COR-L47 (cell line): ENCODE results near the gene STYK1.

Source experiments
- DNase-seq: peaks from one replicate; lab custom pipeline; 2025; lab: John Stamatoyannopoulos, UW

Gene STYK1

GRCh38 chr12:10673659-10674384 is at the start of gene STYK1:
Gene STYK1, minus strand, starts transcription at chr12:10674052. Its CDS starts 39,434 bp downstream, at chr12:10634618.
- no peak for DNase-seq

DNA sequence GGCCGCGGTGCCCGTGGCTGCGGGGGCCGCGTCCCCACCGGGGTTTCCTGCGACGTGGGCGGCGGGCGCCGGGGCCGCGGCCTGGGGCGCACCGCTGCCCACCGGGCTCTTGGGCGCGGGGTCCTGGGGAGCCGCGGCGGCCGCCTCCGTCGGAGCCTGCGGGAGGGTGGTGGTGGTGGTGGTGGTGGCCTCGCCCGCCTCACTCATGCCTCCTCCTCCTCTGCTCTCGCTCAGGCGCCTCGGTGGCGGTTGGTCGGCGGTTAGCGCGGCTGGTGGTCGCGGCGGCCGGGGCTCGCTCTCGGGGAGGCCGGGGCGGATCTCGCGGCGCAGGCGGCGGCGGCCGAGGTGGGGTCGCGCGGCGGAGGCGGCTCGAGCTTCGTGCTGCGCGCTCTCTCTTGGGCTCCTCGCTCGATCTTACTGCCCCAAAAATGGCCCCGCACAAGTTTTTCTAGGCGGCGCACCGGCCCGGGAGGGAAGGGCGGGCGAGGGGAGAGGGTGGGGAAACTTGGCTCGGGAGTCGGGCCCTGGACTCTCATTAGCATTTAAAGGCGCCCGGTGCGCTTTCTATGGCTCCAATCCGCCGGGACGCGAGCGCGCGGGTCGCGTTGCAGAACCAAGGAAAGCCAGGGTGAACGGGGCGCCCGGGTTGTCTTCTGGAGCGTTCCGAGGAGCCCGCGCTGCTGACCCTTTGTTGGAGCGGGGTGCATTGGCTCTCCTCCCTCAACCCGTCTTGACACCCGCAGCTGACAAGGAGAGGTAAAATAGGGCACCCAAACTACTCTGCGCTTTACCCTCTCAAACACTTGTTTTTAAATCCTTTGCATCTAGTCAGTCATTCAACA is 49.3 kb upstream of the STYK1 start, which contains the start of gene YBX3:
Gene YBX3 (minus strand): TSS at position 419 of the 842 bp plus-strand sequence. CDS start 212 bp downstream, at position 207.
- no peak for DNase-seq

DNA sequence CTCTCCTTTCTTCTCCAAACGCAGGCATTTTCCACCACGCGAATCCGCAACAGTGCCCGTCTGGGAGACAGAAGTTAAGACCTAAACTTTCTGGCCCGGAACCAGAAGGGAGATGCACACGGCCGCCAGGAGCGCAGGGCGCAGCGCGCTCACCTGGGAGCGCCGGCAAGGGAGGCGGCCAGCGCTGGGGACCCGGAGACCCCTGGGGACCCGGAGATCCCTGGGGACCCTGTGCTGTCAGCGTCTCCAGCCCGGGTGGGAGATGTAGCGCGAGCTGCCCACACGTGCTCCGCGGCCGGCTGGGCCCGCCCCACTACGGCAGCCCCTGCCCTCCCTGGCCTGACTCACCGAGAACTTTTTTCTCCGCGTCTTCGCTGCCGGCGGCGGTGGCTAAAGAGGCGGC is 48.7 kb upstream of the STYK1 start:
- no peak for DNase-seq

GRCh38 chr12:10721651-10722501 is 48.0 kb upstream of the STYK1 start:
- DNase-seq: no peak

- DNase-seq: no peak
Measured at GRCh38 chr12:10720974-10721650, 47.3 kb upstream of the STYK1 start.

DNA sequence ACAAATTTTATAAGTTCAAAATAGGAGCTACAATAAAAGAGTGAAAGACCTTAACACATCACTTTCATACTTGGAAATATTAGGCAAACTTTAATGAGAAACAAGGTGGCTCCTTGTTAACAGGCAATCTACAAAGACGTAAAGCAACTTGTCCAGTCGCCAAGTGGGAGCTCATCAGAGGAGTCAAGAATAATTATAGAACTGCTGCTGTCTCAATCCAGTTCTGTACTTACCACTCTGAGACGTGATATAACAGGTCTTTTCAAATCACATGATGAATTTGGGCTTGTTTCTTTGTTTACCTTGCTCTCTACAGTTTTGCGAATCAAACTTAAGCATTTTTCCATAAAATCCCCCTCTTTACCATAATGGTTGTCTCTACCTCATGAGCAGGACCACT is 45.6 kb upstream of the STYK1 start:
- no peak for DNase-seq

GRCh38 chr12:10718279-10718821 is 44.5 kb upstream of the STYK1 start:
- DNase-seq: no peak

DNA sequence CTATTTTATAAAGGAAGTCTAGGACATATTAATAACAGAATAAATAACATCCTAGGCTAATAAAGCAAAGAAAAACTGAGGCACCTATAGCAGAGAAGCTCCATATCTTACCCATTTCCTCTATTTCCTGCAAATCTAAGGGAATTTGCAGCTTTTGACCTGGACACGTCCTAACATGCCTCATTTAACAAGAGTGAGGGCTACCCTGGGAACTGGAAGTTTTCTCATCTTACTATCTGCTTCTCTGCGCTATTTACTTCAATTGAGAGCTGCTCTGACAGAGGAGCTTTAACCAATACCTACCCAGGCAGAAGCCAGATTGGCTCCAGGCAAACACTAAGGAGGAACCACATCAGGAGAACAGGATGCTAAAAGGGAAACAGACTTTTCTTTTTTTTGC is 43.6 kb upstream of the STYK1 start:
- no peak for DNase-seq

- DNase-seq: no peak
Measured at GRCh38 chr12:10716704-10717315, 43.0 kb upstream of the STYK1 start.

- no peak for DNase-seq
Measured at GRCh38 chr12:10716277-10716676, 42.4 kb upstream of the STYK1 start.

- no peak for DNase-seq
Measured at GRCh38 chr12:10715491-10715890, 41.6 kb upstream of the STYK1 start.

GRCh38 chr12:10709808-10710207 is 36.0 kb upstream of the STYK1 start:
- DNase-seq: no peak

- DNase-seq: no peak
Measured at GRCh38 chr12:10708862-10709261, 35.0 kb upstream of the STYK1 start.

DNA sequence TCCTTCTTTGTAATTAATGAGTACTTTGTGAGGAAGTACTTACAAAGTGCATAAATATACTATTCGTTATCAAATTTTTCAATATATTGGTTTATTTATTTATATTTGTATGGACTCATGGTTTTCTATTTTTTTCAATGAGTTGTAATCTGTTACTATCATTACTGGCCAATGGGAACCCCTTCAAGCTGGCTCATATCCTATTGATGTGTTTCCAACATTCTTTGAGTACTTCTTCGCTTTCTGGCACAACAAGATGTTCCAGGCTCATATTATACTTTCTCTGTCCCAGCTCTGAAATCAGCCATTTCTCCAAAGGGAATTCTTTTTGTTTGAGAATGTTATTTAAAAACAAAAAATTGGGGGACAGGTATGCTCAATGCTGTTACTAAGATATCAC is 31.8 kb upstream of the STYK1 start:
- no peak for DNase-seq

GRCh38 chr12:10701843-10702242 is 28.0 kb upstream of the STYK1 start:
- DNase-seq: no peak

- no peak for DNase-seq
Measured at GRCh38 chr12:10701131-10701681, 27.4 kb upstream of the STYK1 start.

- no peak for DNase-seq
Measured at GRCh38 chr12:10700581-10700980, 26.7 kb upstream of the STYK1 start.

GRCh38 chr12:10697862-10698261 is 24.0 kb upstream of the STYK1 start:
- no peak for DNase-seq

- no peak for DNase-seq
Measured at GRCh38 chr12:10697156-10697555, 23.3 kb upstream of the STYK1 start.

GRCh38 chr12:10690906-10691305 is 17.1 kb upstream of the STYK1 start:
- DNase-seq: no peak

DNA sequence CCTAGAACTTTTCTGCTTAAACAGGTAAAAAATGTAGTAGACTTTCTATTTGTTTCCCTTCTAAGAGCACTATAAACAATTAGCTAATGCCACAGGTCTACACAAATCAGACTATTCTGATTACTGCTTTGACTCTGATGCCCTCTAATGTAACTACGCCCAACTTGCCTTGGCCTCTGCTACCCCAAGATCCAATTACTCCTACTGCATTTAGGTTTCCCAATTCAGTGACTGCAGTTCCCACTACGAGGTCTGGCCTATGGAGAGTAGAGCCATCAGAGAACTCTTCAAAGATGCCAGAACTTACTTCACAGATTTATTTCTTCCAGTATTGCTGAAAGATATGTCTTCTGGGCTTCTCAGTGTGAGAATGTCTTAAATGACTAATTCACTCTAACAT is 15.3 kb upstream of the STYK1 start:
- DNase-seq: no peak
